ENCODE results near the gene PRDM15.

Gene PRDM15

GRCh38 chr21:41772351-41773080, 106.6 kb downstream of the PRDM15 start:
- no peak for DNase-seq

GRCh38 chr21:41771625-41771945, 107.6 kb downstream of the PRDM15 start:
- no peak for DNase-seq

- DNase-seq = no peak
These were observed 108.1 kb downstream of the PRDM15 start for GRCh38 chr21:41770901-41771624.

- no peak for DNase-seq
These were observed 109.2 kb downstream of the PRDM15 start for GRCh38 chr21:41769933-41770332.

GRCh38 chr21:41769521-41769920, 109.6 kb downstream of the PRDM15 start:
- DNase-seq = no peak

GRCh38 chr21:41769111-41769510, 110.0 kb downstream of the PRDM15 start:
- no peak for DNase-seq

- DNase-seq = no peak
These were observed 110.6 kb downstream of the PRDM15 start for GRCh38 chr21:41768437-41769042.

GRCh38 chr21:41767606-41768436, 111.3 kb downstream of the PRDM15 start:
- no peak for DNase-seq

- no peak for DNase-seq
These were observed 112.1 kb downstream of the PRDM15 start, which contains the start of gene RIPK4 for GRCh38 chr21:41766883-41767605. RIPK4 (minus strand) TSS chr21:41767052; CDS start chr21:41767041, 11 bp downstream.

- no peak for DNase-seq
These were observed 112.9 kb downstream of the PRDM15 start for GRCh38 chr21:41765973-41766882.

- no peak for DNase-seq
These were observed 113.7 kb downstream of the PRDM15 start for GRCh38 chr21:41765420-41765821.

- no peak for DNase-seq
These were observed 114.4 kb downstream of the PRDM15 start for GRCh38 chr21:41764558-41765419.

GRCh38 chr21:41763996-41764395, 115.1 kb downstream of the PRDM15 start:
- no peak for DNase-seq

- DNase-seq = no peak
These were observed 115.7 kb downstream of the PRDM15 start for GRCh38 chr21:41763398-41763931.

- DNase-seq = no peak
These were observed 116.4 kb downstream of the PRDM15 start for GRCh38 chr21:41762753-41763152.

- no peak for DNase-seq
These were observed 117.1 kb downstream of the PRDM15 start for GRCh38 chr21:41761934-41762635.

GRCh38 chr21:41761211-41761933, 117.8 kb downstream of the PRDM15 start:
- DNase-seq = no peak

GRCh38 chr21:41760411-41760810, 118.7 kb downstream of the PRDM15 start:
- no peak for DNase-seq

GRCh38 chr21:41759926-41760325, 119.2 kb downstream of the PRDM15 start:
- DNase-seq = no peak

All from hippocampal formation (tissue), 2 donors.